ENCODE data around the gene EZR. TPM values are rescaled to one million over a fixed set of nuclear protein-coding genes. Genes with fewer than 3 reads are reported as not detected.

The EZR gene
- total and polyA plus RNA-seq, 7 donors = 19.1 to 61.7 (median 30.9) TPM

DNA sequence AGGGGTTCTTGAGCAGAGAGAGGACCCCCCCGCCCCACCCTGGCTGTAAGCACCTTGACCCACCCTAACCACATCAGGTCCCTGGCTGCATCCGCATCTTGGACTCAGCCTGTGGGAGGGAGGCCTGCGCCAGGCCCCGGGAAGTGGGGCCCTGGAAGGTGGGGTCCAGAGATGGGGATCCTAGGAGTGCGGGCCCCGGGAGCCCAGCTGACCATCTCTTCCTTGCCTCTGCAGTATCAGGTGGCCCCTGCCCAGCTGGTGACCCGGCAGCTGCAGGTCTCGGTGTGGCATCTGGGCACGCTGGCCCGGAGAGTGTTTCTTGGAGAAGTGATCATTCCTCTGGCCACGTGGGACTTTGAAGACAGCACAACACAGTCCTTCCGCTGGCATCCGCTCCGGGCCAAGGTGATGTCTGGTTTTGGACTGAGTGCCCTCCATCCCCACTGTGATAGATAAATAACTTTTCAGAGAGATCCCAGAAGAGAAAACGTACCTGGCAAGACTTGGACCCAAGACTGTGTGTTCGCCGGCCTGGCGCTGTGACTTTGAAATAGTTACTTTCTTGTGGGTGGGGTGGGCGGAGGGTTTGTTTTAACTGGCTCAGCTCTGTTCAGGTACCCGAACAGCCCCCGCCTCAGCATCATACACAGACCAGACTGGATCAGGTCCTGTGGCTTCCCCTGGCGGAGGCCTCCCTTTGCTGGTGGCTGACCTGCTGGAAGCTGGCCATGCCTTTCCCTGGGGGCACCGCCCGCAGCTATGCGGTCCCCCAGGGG lies 62.0 kb downstream of the EZR start:
- no peak for TF ChIP-seq CTCF (IDR thresholded peaks at IDR 0.05)
- H3K27ac ChIP-seq = no peak overlapping the region
- ATAC-seq = no peak
- H3K4me1 ChIP-seq = no peaks in the 10 kb centered on the region
- no peaks in the 10 kb centered on the region for H3K9me3 ChIP-seq
- WGBS, 3 donors = 86 to 89% (median 88%) methylated on average over 24 to 25 of the region's 25 CpGs
- no peak for DNase-seq
- peaks cover 0 to 37% of the 10 kb centered on the region in 2 donors for H3K36me3 ChIP-seq (ENCODE audit: insufficient read depth in 1 of 2, low read depth in 1 of 2)
- no peak overlapping the region for H3K4me3 ChIP-seq
- no peaks in the 10 kb centered on the region for H3K27me3 ChIP-seq (ENCODE audit: insufficient read depth in 3 of 3, low read length in 2 of 3)
- intact Hi-C loops (cut with DNase I) = no loop called here

GRCh38 chr6:158756126-158756525 lies 63.0 kb downstream of the EZR start:
- Histone ChIP-seq H3K27ac (no peak overlapping the region), H3K27me3 (ENCODE audit: insufficient read depth in 3 of 3, low read length in 2 of 3) (no peaks in the 10 kb centered on the region), H3K4me1 (no peaks in the 10 kb centered on the region), H3K9me3 (no peaks in the 10 kb centered on the region), H3K4me3 (no peak overlapping the region), H3K36me3 (ENCODE audit: insufficient read depth in 1 of 2, low read depth in 1 of 2) (peaks cover 0 to 40% of the 10 kb centered on the region in 2 donors)
- ATAC-seq = no peak
- 77 to 86% (median 79%) methylated on average over 9 of the region's 9 CpGs for WGBS, 3 donors
- TF ChIP-seq CTCF (IDR thresholded peaks at IDR 0.05) = no peak
- intact Hi-C loops (cut with DNase I) = no loop called here
- DNase-seq = no peak

GRCh38 chr6:158755636-158756035 lies 63.5 kb downstream of the EZR start:
- Histone ChIP-seq H3K4me3 (no peak overlapping the region), H3K27ac (no peak overlapping the region), H3K27me3 (ENCODE audit: insufficient read depth in 3 of 3, low read length in 2 of 3) (no peaks in the 10 kb centered on the region), H3K4me1 (no peaks in the 10 kb centered on the region), H3K36me3 (ENCODE audit: insufficient read depth in 1 of 2, low read depth in 1 of 2) (peaks cover 0 to 42% of the 10 kb centered on the region in 2 donors), H3K9me3 (no peaks in the 10 kb centered on the region)
- intact Hi-C loops (cut with DNase I) = no loop called here
- TF ChIP-seq CTCF (IDR thresholded peaks at IDR 0.05) = no peak
- ATAC-seq (no peak), DNase-seq (no peak)
- 96 to 97% (median 96%) methylated on average over 13 of the region's 13 CpGs for WGBS, 3 donors

GRCh38 chr6:158754738-158755137 lies 64.4 kb downstream of the EZR start:
- Histone ChIP-seq H3K9me3 (no peaks in the 10 kb centered on the region), H3K4me3 (no peak overlapping the region), H3K36me3 (ENCODE audit: insufficient read depth in 1 of 2, low read depth in 1 of 2) (peaks cover 0 to 39% of the 10 kb centered on the region in 2 donors), H3K27ac (no peak overlapping the region), H3K27me3 (ENCODE audit: insufficient read depth in 3 of 3, low read length in 2 of 3) (no peaks in the 10 kb centered on the region), H3K4me1 (no peaks in the 10 kb centered on the region)
- 92 to 93% (median 92%) methylated on average over 11 of the region's 11 CpGs for WGBS, 3 donors
- no peak for DNase-seq
- no peak for ATAC-seq
- no peak for TF ChIP-seq CTCF (IDR thresholded peaks at IDR 0.05)
- intact Hi-C loops (cut with DNase I) = no loop called here

DNA sequence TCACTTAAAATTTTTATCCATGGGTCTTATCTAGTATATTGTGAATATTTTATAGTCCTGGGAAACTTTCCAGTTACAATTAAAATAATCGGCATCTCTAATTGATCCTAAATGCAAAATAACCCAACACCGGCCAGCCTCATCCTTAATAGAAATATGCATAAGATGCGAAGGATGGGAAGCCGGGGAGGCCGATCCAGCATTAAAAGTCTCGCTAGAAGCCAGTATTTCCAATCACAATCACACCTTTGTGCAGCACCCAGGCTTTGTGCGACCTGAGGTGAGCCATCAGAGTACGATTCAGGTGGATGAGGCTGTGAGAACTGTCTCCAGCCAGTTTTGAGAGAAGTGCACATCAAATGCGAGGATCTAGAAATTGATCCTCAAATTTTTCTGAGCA lies 65.4 kb downstream of the EZR start:
- DNase-seq (no peak), ATAC-seq (no peak)
- intact Hi-C loops (cut with DNase I) = no loop called here
- H3K4me3 ChIP-seq = no peak overlapping the region
- H3K9me3 ChIP-seq = no peaks in the 10 kb centered on the region
- no peaks in the 10 kb centered on the region for H3K27me3 ChIP-seq (ENCODE audit: insufficient read depth in 3 of 3, low read length in 2 of 3)
- H3K36me3 ChIP-seq (ENCODE audit: insufficient read depth in 1 of 2, low read depth in 1 of 2) = peaks cover 0 to 38% of the 10 kb centered on the region in 2 donors
- no peak overlapping the region for H3K27ac ChIP-seq
- no peaks in the 10 kb centered on the region for H3K4me1 ChIP-seq
- TF ChIP-seq CTCF (IDR thresholded peaks at IDR 0.05) = no peak
- WGBS, 3 donors = 87 to 93% (median 92%) methylated on average over 9 of the region's 9 CpGs

Measured in psoas muscle (tissue), 8 donors.